CD4-positive, CD25-positive, alpha-beta regulatory T cell (primary cell): ENCODE data around the gene MGAT5. TPM values are rescaled to one million over a fixed set of nuclear protein-coding genes. Genes with fewer than 3 reads are reported as not detected.

Experiments
- ATAC-seq, 2 donors: fragments of 150-1000 bp; cut with Tn5 transposase; one replicate each; pipeline ENCODE4 v1.10.0; 2021; ENCODE audit warnings: low read depth in 2 of 2, moderate number of reproducible peaks in 2 of 2, moderate library complexity in 1 of 2
- DNase-seq, 3 donors: peaks; one replicate each; pipeline versions ENCODE4 v3.0.0 to v3.0.0-alpha.2; 2012 to 2022; ENCODE audit warnings: mixed read lengths in 1 of 3
- H3K27ac ChIP-seq: one replicate; pipeline ENCODE4 v1.7.0; 2013; ENCODE audit warnings: mild to moderate bottlenecking, low read length; ENCODE audit not compliant: insufficient read depth, poor library complexity, severe bottlenecking
- H3K27me3 ChIP-seq: one replicate; pipeline ENCODE4 v1.7.0; 2013; ENCODE audit warnings: low read length; ENCODE audit not compliant: control insufficient read depth, insufficient read depth
- H3K36me3 ChIP-seq: one replicate; pipeline ENCODE4 v1.7.0; 2013; ENCODE audit warnings: mild to moderate bottlenecking, low read length, moderate library complexity; ENCODE audit not compliant: control insufficient read depth, insufficient read depth
- H3K4me1 ChIP-seq: 2 replicates; pipeline ENCODE4 v1.7.0; 2013; ENCODE audit warnings: mild to moderate bottlenecking, low read length; ENCODE audit not compliant: insufficient read depth, control insufficient read depth, poor library complexity, severe bottlenecking
- H3K4me3 ChIP-seq: one replicate; pipeline ENCODE4 v1.7.0; 2013; ENCODE audit warnings: low read depth, mild to moderate bottlenecking, low read length, moderate library complexity
- H3K9me3 ChIP-seq, 2 experiments: 1 replicate in 1 of 2; 2 replicates in 1 of 2; pipeline ENCODE4 v1.7.0; 2013; ENCODE audit warnings: low read length in 2 of 2, mild to moderate bottlenecking in 1 of 2, moderate library complexity in 1 of 2; ENCODE audit not compliant: control insufficient read depth in 2 of 2
- H3K27ac Mint-ChIP-seq, 3 donors: one replicate each; pipeline ENCODE4 v1.8.0; 2020 to 2022; ENCODE audit warnings: mild to moderate bottlenecking in 3 of 3, mixed read lengths in 3 of 3, moderate library complexity in 2 of 3
- H3K27me3 Mint-ChIP-seq: one replicate; pipeline ENCODE4 v1.8.0; 2022; ENCODE audit warnings: mild to moderate bottlenecking, mixed read lengths
- H3K36me3 Mint-ChIP-seq: one replicate; pipeline ENCODE4 v1.8.0; 2020; ENCODE audit warnings: mixed read lengths
- H3K4me1 Mint-ChIP-seq, 4 donors: one replicate each; pipeline ENCODE4 v1.8.0; 2020 to 2022; ENCODE audit warnings: mixed read lengths in 4 of 4, mild to moderate bottlenecking in 1 of 4
- H3K4me3 Mint-ChIP-seq, 4 donors: one replicate each; pipeline ENCODE4 v1.8.0; 2020 to 2022; ENCODE audit warnings: mild to moderate bottlenecking in 4 of 4, mixed read lengths in 4 of 4, moderate library complexity in 3 of 4
- H3K9me3 Mint-ChIP-seq, 7 donors: one replicate each; pipeline ENCODE4 v1.8.0; 2020 to 2022; ENCODE audit warnings: mixed read lengths in 7 of 7, mild to moderate bottlenecking in 3 of 7, moderate library complexity in 2 of 7
- polyA plus RNA-seq, 4 donors: library from polyadenylated mRNA; unstranded; fragments of 300-500 nt; fragmentation: Illumina TruSeq; gene quantifications; one replicate each; pipeline ENCODE4 v1.2.3, GENCODE V29; 2021
- total RNA-seq: library from RNA; stranded (reverse); gene quantifications from one replicate; pipeline ENCODE4 v1.2.3, GENCODE V29; 2022

Gene MGAT5
- total and polyA plus RNA-seq, 5 donors from 2014 or later: 3.6 to 68.8 (median 6.9) TPM

DNA sequence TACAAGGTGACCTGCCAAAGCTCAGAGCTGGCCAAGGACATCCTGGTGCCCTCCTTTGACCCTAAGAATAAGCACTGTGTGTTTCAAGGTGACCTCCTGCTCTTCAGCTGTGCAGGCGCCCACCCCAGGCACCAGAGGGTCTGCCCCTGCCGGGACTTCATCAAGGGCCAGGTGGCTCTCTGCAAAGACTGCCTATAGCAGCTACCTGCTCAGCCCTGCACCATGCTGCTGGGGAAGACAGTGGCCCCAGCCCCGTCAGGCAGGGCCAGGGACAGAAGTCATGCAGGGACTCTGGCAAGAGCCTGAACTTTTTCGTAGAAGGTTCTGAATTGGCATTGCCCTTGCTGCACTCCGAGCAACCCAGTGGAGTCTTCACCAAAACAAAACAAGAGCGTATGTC, 194.8 kb downstream of the MGAT5 start:
- H3K4me1 ChIP-seq: no peaks in the 10 kb centered on the region
- H3K9me3 Mint-ChIP-seq: peaks cover 0 to 1% (median 0%) of the 10 kb centered on the region in 7 donors
- peaks cover 21% of the 10 kb centered on the region for H3K36me3 Mint-ChIP-seq
- no peak for DNase-seq
- peak overlapping the region in 1 of 3 donors; percentile 7 for H3K27ac Mint-ChIP-seq
- H3K27me3 ChIP-seq: no peaks in the 10 kb centered on the region
- H3K27ac ChIP-seq: no peak overlapping the region
- no peak for ATAC-seq
- H3K27me3 Mint-ChIP-seq: no peaks in the 10 kb centered on the region
- H3K4me1 Mint-ChIP-seq: peaks cover 0 to 4% (median 1%) of the 10 kb centered on the region in 4 donors
- no peak overlapping the region for H3K4me3 Mint-ChIP-seq
- H3K36me3 ChIP-seq: peaks cover 44% of the 10 kb centered on the region
- H3K9me3 ChIP-seq: no peaks in the 10 kb centered on the region
- no peak overlapping the region for H3K4me3 ChIP-seq

DNA sequence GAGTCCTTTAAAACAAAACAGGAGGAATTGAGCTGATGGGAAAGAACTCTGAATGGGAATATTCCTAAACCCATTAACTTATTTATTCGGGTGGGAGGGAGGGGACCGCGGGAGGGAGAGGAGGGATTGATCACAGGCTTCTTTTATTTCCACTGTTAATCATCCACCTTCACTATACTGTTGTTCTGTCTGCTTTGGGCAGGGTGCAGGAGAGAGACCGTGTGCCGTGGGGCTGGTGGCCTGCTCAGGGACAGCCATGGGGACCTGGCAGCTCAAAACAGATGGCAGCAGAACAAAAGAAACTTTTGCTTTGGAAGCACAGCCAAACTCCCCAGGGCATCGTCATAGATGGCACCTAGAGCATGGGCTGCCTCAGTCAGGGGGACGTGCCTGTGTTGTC, 195.3 kb downstream of the MGAT5 start:
- H3K36me3 Mint-ChIP-seq: peaks cover 26% of the 10 kb centered on the region
- no peak overlapping the region for H3K27ac Mint-ChIP-seq
- H3K9me3 Mint-ChIP-seq: peaks cover 0 to 1% (median 0%) of the 10 kb centered on the region in 7 donors
- peaks cover 0 to 4% (median 1%) of the 10 kb centered on the region in 4 donors for H3K4me1 Mint-ChIP-seq
- Histone ChIP-seq H3K9me3 (no peaks in the 10 kb centered on the region), H3K4me1 (no peaks in the 10 kb centered on the region), H3K36me3 (peaks cover 41% of the 10 kb centered on the region), H3K27me3 (no peaks in the 10 kb centered on the region), H3K4me3 (no peak overlapping the region), H3K27ac (no peak overlapping the region)
- H3K4me3 Mint-ChIP-seq: no peak overlapping the region
- no peak for ATAC-seq
- no peaks in the 10 kb centered on the region for H3K27me3 Mint-ChIP-seq
- DNase-seq: no peak

DNA sequence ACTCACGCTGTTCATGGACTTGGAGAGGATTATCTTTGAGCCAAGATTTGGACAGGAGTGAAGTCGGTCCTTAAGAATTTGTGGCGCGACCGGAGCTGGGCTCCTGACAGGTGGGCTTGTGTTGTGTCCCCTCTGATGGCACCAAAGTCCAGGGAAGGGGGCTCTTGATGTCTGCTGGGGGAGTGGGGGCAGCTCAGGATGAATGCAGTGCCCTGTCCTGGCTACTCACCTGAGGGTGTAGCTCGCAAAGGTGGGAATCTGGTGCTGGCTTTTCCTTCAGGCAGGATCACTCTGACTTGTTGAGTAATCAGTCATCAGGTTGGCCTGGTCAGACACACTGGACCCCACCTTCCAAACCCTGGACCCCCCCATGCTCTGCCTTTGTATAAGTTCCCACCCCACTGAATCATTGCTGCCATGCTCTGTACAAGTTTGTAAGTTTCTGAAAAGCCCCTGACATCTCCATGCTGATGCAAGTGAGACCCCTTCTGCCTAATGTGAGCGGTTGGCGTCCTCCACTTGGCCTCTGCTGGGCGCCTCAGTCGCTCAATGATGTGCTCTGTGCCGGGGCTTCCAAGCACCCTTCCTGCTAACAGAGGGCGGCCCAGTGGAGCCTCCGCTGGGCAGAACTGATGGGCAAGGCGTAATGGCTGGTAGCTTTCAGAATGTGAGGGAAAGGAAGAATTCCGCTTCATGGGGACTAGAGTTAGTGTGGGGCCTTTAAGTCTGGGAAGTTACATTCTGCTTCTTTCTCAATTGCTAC, 196.1 kb downstream of the MGAT5 start:
- peaks cover 33% of the 10 kb centered on the region for H3K36me3 ChIP-seq
- H3K9me3 ChIP-seq: no peaks in the 10 kb centered on the region
- no peak overlapping the region for H3K4me3 ChIP-seq
- peak overlapping the region in 1 of 3 donors; percentile 26 for H3K27ac Mint-ChIP-seq
- H3K4me1 Mint-ChIP-seq: peaks cover 0 to 4% (median 1%) of the 10 kb centered on the region in 4 donors
- ATAC-seq (no peak), DNase-seq (no peak)
- H3K4me1 ChIP-seq: no peaks in the 10 kb centered on the region
- H3K27me3 Mint-ChIP-seq: no peaks in the 10 kb centered on the region
- no peak overlapping the region for H3K27ac ChIP-seq
- no peak overlapping the region for H3K4me3 Mint-ChIP-seq
- peaks cover 26% of the 10 kb centered on the region for H3K36me3 Mint-ChIP-seq
- peaks cover 0 to 1% (median 0%) of the 10 kb centered on the region in 7 donors for H3K9me3 Mint-ChIP-seq
- H3K27me3 ChIP-seq: no peaks in the 10 kb centered on the region

DNA sequence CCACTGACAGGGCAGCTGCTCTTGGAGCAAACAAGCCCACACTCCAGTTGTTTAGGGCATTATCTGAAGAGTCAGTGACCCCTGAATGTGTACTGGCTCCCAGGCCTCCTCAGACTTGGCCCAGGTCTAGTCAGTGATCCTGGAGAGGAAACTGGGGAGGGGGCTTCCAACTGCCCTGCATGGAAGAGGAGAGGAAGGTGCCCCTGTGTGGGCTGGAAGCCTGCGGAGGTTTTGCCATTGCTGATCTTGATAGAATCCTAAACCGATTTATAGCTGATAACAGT, 197.4 kb downstream of the MGAT5 start:
- ATAC-seq (no peak), DNase-seq (no peak)
- Histone ChIP-seq H3K4me1 (no peaks in the 10 kb centered on the region), H3K36me3 (peaks cover 24% of the 10 kb centered on the region), H3K9me3 (no peaks in the 10 kb centered on the region), H3K27me3 (no peaks in the 10 kb centered on the region), H3K4me3 (no peak overlapping the region), H3K27ac (no peak overlapping the region)
- no peaks in the 10 kb centered on the region for H3K27me3 Mint-ChIP-seq
- H3K9me3 Mint-ChIP-seq: peaks cover 0 to 1% (median 0%) of the 10 kb centered on the region in 7 donors
- H3K36me3 Mint-ChIP-seq: peaks cover 29% of the 10 kb centered on the region
- H3K4me3 Mint-ChIP-seq: no peak overlapping the region
- peaks cover 0 to 4% (median 1%) of the 10 kb centered on the region in 4 donors for H3K4me1 Mint-ChIP-seq
- H3K27ac Mint-ChIP-seq: no peak overlapping the region

DNA sequence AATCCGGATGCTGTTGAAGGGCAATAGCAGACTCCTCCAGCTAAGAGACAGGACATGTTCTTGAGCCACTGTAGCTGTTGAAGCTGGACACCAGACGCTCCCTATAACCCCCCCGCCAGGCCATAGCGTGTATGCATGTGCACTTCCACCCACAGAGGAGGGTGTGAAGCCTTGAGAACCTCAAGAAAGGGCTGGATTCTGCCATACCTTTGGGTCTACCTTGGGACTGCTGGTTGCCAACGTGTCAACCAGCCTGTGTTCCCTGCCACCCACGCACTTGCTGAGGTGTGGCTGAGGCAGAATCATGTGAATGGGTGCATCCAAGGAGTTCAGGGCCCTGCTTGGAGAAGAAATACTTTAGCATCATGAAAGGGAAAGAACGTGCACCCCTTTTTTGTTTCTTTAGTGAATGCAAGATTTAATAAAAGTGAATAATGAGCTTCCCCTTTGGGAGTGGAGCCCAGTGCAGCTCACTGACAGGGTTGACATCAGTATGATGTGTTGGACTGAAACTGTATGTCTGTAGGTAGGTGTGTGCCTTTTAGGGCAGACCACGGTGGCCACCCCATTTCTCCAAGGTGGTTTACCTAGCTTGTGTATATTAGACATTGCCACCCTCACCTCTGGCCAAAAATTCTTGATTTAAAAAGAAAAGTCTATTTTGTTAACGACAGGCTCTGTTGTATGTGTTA, 198.3 kb downstream of the MGAT5 start:
- peaks cover 19% of the 10 kb centered on the region for H3K36me3 ChIP-seq
- Mint-ChIP-seq H3K4me1 (peaks cover 0 to 4% (median 1%) of the 10 kb centered on the region in 4 donors), H3K27ac (peak overlapping the region in 1 of 3 donors; percentile 42)

DNA sequence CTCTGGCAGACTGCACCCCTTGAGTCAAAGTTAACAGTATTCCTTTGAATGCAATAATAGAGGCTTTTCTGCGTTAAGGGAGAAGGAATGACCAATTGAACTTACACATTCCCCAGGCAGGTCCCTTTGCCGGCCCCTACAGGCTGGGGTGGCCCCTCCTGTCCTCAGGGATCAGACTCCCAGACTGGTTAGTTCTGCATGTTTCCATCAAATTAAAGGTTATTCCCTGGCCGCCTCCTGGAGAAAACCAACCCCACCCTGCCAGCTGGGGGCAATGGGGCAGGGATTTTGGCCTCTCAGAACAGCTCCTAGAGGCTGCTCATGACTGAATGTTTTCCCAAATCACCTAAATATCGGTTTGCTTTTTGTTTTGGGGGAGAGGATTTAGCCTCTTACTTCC, 199.6 kb downstream of the MGAT5 start:
- Mint-ChIP-seq H3K9me3 (peaks cover 0 to 3% (median 0%) of the 10 kb centered on the region in 7 donors), H3K4me3 (no peak overlapping the region), H3K27me3 (peaks cover 4% of the 10 kb centered on the region), H3K27ac (no peak overlapping the region), H3K4me1 (peaks cover 0 to 4% (median 1%) of the 10 kb centered on the region in 4 donors), H3K36me3 (peaks cover 18% of the 10 kb centered on the region)
- Histone ChIP-seq H3K9me3 (no peaks in the 10 kb centered on the region), H3K27ac (no peak overlapping the region), H3K36me3 (peaks cover 11% of the 10 kb centered on the region), H3K4me1 (no peaks in the 10 kb centered on the region), H3K27me3 (no peaks in the 10 kb centered on the region), H3K4me3 (no peak overlapping the region)
- no peak for DNase-seq
- no peak for ATAC-seq

More for the DNA sequence above, 198.3 kb downstream of the MGAT5 start:
- Mint-ChIP-seq H3K4me3 (no peak overlapping the region), H3K36me3 (peaks cover 23% of the 10 kb centered on the region), H3K27me3 (no peaks in the 10 kb centered on the region), H3K9me3 (peaks cover 0 to 1% (median 0%) of the 10 kb centered on the region in 7 donors)
- Histone ChIP-seq H3K4me1 (no peaks in the 10 kb centered on the region), H3K27me3 (no peaks in the 10 kb centered on the region), H3K4me3 (no peak overlapping the region), H3K9me3 (no peaks in the 10 kb centered on the region), H3K27ac (no peak overlapping the region)
- DNase-seq (no peak), ATAC-seq (no peak)

DNA sequence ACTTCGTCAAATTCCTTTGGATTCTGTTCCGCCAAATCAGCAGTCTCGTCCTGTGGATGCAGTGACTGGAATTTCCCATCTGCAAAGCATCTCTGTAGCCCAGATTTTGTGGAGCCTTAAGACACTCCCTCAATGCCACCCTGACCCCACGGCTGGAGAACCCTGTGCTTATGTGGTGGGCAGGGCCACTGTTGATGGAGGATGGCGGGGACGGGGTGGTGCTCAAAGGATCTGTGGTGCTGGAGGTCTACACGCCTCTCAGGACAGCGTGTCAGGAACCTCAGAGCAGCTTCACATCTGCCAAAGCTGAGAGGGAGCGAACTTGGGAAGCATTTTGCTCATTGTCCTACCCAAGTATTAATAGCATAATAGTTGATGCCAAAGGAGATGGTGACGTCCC, 200.1 kb downstream of the MGAT5 start:
- Histone ChIP-seq H3K36me3 (peaks cover 7% of the 10 kb centered on the region), H3K27ac (no peak overlapping the region), H3K9me3 (no peaks in the 10 kb centered on the region), H3K27me3 (no peaks in the 10 kb centered on the region), H3K4me1 (no peaks in the 10 kb centered on the region), H3K4me3 (no peak overlapping the region)
- ATAC-seq: no peak
- no peak for DNase-seq
- Mint-ChIP-seq H3K36me3 (peaks cover 15% of the 10 kb centered on the region), H3K27me3 (peaks cover 4% of the 10 kb centered on the region), H3K4me1 (peaks cover 0 to 4% (median 1%) of the 10 kb centered on the region in 4 donors), H3K4me3 (no peak overlapping the region), H3K9me3 (peaks cover 0 to 1% (median 0%) of the 10 kb centered on the region in 7 donors), H3K27ac (peak overlapping the region in 1 of 3 donors; percentile 11)
